Body of pancreas (tissue), 4 donors: Measurements from ENCODE around the gene SLC25A42. TPM values are rescaled to one million over a fixed set of nuclear protein-coding genes. Genes with fewer than 3 reads are reported as not detected.

ENCODE experiments used
- ATAC-seq: fragments of 150-250 bp; one replicate; pipeline ENCODE4 v1.9.1; 2016
- DNase-seq, 4 donors: peaks; one replicate each; pipeline ENCODE4 v3.0.0-alpha.2; 2019
- H3K27ac ChIP-seq, 4 donors: fragments of 200-600 bp; sonication (generic); 1 replicate in 3 of 4; 2 replicates in 1 of 4; pipeline versions ENCODE4 v1.5.1 to v1.6.1; 2016 to 2019; ENCODE audit warnings: mild to moderate bottlenecking in 1 of 4, mixed read lengths in 1 of 4, moderate library complexity in 1 of 4
- H3K27me3 ChIP-seq, 2 donors: fragments of 200-600 bp; sonication (generic); one replicate each; pipeline ENCODE4 v1.6.0; 2016; ENCODE audit warnings: mild to moderate bottlenecking in 1 of 2
- H3K36me3 ChIP-seq, 2 donors: fragments of 200-600 bp; sonication (generic); replicated peaks in 1 of 2; 2 replicates each; pipeline ENCODE4 v1.5.1; 2016; ENCODE audit warnings: low read depth in 2 of 2; ENCODE audit not compliant: insufficient read depth in 1 of 2
- H3K4me1 ChIP-seq: fragments of 200-600 bp; sonication (generic); one replicate; pipeline ENCODE4 v1.6.0; 2016
- H3K4me3 ChIP-seq, 2 donors: fragments of 200-600 bp; sonication (generic); 1 replicate in 1 of 2; 2 replicates in 1 of 2; pipeline ENCODE4 v1.5.1; 2016 to 2019
- H3K9me3 ChIP-seq, 3 donors: fragments of 200-600 bp; sonication (generic); 1 replicate in 2 of 3; 2 replicates in 1 of 3; pipeline ENCODE4 v1.5.1; 2016
- CTCF ChIP-seq, 7 experiments: fragments of 450-650 bp in 4 of 7; fragments of 200-600 bp in 3 of 7; sonication (generic) in 3 of 7; IDR thresholded peaks; one replicate each; pipeline ENCODE4 v1.5.1; 2016 to 2019; ENCODE audit warnings: antibody characterized with exemption in 7 of 7
- POLR2A ChIP-seq, 3 donors: fragments of 450-650 bp; IDR thresholded peaks; one replicate each; pipeline ENCODE4 v1.6.1; 2016; ENCODE audit warnings: antibody characterized with exemption in 3 of 3, mild to moderate bottlenecking in 2 of 3
- WGBS, 2 donors: methylation state at CpG; one replicate each; pipeline ENCODE4 v1.1.5; 2017; 5-methylcytosine and 5-hydroxymethylcytosine counted together
- intact Hi-C: fragments of 100-400 bp; cut with DNase I; formaldehyde crosslinking; loops from one replicate; pipeline ENCODE4 v1.15.1; 2023
- total RNA-seq, 2 donors: library from RNA; depleted of rRNA; stranded (reverse); fragments of >200 nt; gene quantifications; one replicate each; pipeline ENCODE4 v1.1.0, GENCODE V29; 2016

SLC25A42 gene
- total RNA-seq, 2 donors from 2014 or later: 10.1 to 24.7 TPM

- Histone ChIP-seq H3K27ac (no peak overlapping the region), H3K27me3 (no peaks in the 10 kb centered on the region), H3K36me3 (no peaks in the 10 kb centered on the region), H3K4me1 (no peaks in the 10 kb centered on the region), H3K9me3 (no peaks in the 10 kb centered on the region), H3K4me3 (no peak overlapping the region)
- DNase-seq (no peak), ATAC-seq (no peak)
- WGBS, 2 donors: 96 to 98% methylated on average over 6 of the region's 6 CpGs
- TF ChIP-seq CTCF (IDR thresholded peaks at IDR 0.05): no peak
- TF ChIP-seq POLR2A (IDR thresholded peaks at IDR 0.05): no peak
- intact Hi-C loops: no loop called here
These were observed 15.0 kb downstream of the SLC25A42 start for GRCh38 chr19:19078801-19079200.

GRCh38 chr19:19079571-19079970 lies 15.8 kb downstream of the SLC25A42 start:
- no peak for TF ChIP-seq POLR2A (IDR thresholded peaks at IDR 0.05)
- no peak for TF ChIP-seq CTCF (IDR thresholded peaks at IDR 0.05)
- H3K9me3 ChIP-seq: no peaks in the 10 kb centered on the region
- no peaks in the 10 kb centered on the region for H3K36me3 ChIP-seq
- no peak overlapping the region for H3K27ac ChIP-seq
- H3K27me3 ChIP-seq: no peaks in the 10 kb centered on the region
- no peaks in the 10 kb centered on the region for H3K4me1 ChIP-seq
- intact Hi-C loops: no loop called here
- DNase-seq: no peak
- H3K4me3 ChIP-seq: no peak overlapping the region
- no peak for ATAC-seq
- WGBS, 2 donors: 100% methylated on average over 1 of the region's 1 CpG

- no peaks in the 10 kb centered on the region for H3K36me3 ChIP-seq
- H3K4me1 ChIP-seq: no peaks in the 10 kb centered on the region
- no peak overlapping the region for H3K27ac ChIP-seq
- ATAC-seq: no peak
- intact Hi-C loops: no loop called here
- no peaks in the 10 kb centered on the region for H3K9me3 ChIP-seq
- no peak overlapping the region for H3K4me3 ChIP-seq
- no peaks in the 10 kb centered on the region for H3K27me3 ChIP-seq
- TF ChIP-seq POLR2A (IDR thresholded peaks at IDR 0.05): no peak
- TF ChIP-seq CTCF (IDR thresholded peaks at IDR 0.05): no peak
- DNase-seq: peak in 1 of 4 donors; percentile 22
- WGBS, 2 donors: 75 to 88% methylated on average over 13 to 16 of the region's 16 CpGs
These were observed 17.9 kb downstream of the SLC25A42 start for GRCh38 chr19:19081642-19082151.

- H3K27ac ChIP-seq: no peak overlapping the region
- 82% methylated on average over 7 to 10 of the region's 10 CpGs for WGBS, 2 donors
- no peaks in the 10 kb centered on the region for H3K4me1 ChIP-seq
- no peak overlapping the region for H3K4me3 ChIP-seq
- H3K27me3 ChIP-seq: no peaks in the 10 kb centered on the region
- H3K9me3 ChIP-seq: no peaks in the 10 kb centered on the region
- DNase-seq (no peak), ATAC-seq (no peak)
- intact Hi-C loops: no loop called here
- no peak for TF ChIP-seq CTCF (IDR thresholded peaks at IDR 0.05)
- TF ChIP-seq POLR2A (IDR thresholded peaks at IDR 0.05): no peak
- H3K36me3 ChIP-seq: no peaks in the 10 kb centered on the region
These were observed 19.8 kb downstream of the SLC25A42 start for GRCh38 chr19:19083413-19084178.

- intact Hi-C loops: no loop called here
- Histone ChIP-seq H3K36me3 (no peaks in the 10 kb centered on the region), H3K4me1 (no peaks in the 10 kb centered on the region), H3K4me3 (no peak overlapping the region), H3K9me3 (no peaks in the 10 kb centered on the region), H3K27me3 (no peaks in the 10 kb centered on the region), H3K27ac (no peak overlapping the region)
- ATAC-seq (no peak), DNase-seq (no peak)
- no peak for TF ChIP-seq POLR2A (IDR thresholded peaks at IDR 0.05)
- TF ChIP-seq CTCF (IDR thresholded peaks at IDR 0.05): no peak
- WGBS, 2 donors: 81 to 86% methylated on average over 1 to 2 of the region's 2 CpGs
These were observed 23.9 kb downstream of the SLC25A42 start for GRCh38 chr19:19087676-19088075.
